Uterus (tissue), 4 donors: ENCODE results near the gene ACADL. TPM values are rescaled to one million over a fixed set of nuclear protein-coding genes. Genes with fewer than 3 reads are reported as not detected.
"Not testable (repeated sequence)": the region's sequence is repeated elsewhere in the genome, so short reads cannot be mapped to it uniquely, and the experiment has no call there.

Experiments used
- DNase-seq, 2 donors: peaks; one replicate each; pipeline ENCODE4 v3.0.0-alpha.2; 2019 to 2020
- H3K27ac ChIP-seq, 2 donors: fragments of 200-600 bp; sonication (generic); 1 replicate in 1 of 2; 2 replicates in 1 of 2; pipeline ENCODE4 v1.5.1; 2016 to 2018
- H3K27me3 ChIP-seq, 2 donors: fragments of 200-600 bp; sonication (generic); one replicate each; pipeline ENCODE4 v1.5.1; 2018 to 2019; ENCODE audit warnings: control low read depth in 1 of 2
- H3K36me3 ChIP-seq, 2 donors: fragments of 200-600 bp; sonication (generic); one replicate each; pipeline ENCODE4 v1.5.1; 2019; ENCODE audit warnings: control low read depth in 1 of 2
- H3K4me1 ChIP-seq, 2 donors: fragments of 200-600 bp; sonication (generic); one replicate each; pipeline ENCODE4 v1.5.1; 2018 to 2019; ENCODE audit warnings: control low read depth in 1 of 2
- H3K4me3 ChIP-seq, 2 donors: fragments of 200-600 bp; sonication (generic); 1 replicate in 1 of 2; 2 replicates in 1 of 2; pipeline ENCODE4 v1.5.1; 2018 to 2019; ENCODE audit warnings: mild to moderate bottlenecking in 1 of 2
- H3K9me3 ChIP-seq, 2 donors: fragments of 200-600 bp; sonication (generic); one replicate each; pipeline ENCODE4 v1.5.1; 2019; ENCODE audit warnings: control low read depth in 1 of 2
- CTCF ChIP-seq, 4 experiments: fragments of 200-600 bp in 2 of 4; fragments of 450-650 bp in 2 of 4; sonication (generic) in 2 of 4; IDR thresholded peaks; one replicate each; pipeline ENCODE4 v1.5.1; 2016 to 2019; ENCODE audit warnings: antibody characterized with exemption in 4 of 4, mild to moderate bottlenecking in 2 of 4, moderate library complexity in 1 of 4
- POLR2A ChIP-seq, 2 donors: fragments of 450-650 bp; IDR thresholded peaks; one replicate each; pipeline ENCODE4 v1.6.1; 2016; ENCODE audit warnings: antibody characterized with exemption in 2 of 2, mild to moderate bottlenecking in 1 of 2, moderate library complexity in 1 of 2
- intact Hi-C: fragments of 100-400 bp; cut with DNase I; formaldehyde crosslinking; loops from one replicate; pipeline ENCODE4 v1.15.1; 2023; ENCODE audit warnings: low total_unique reads
- total RNA-seq, 4 donors: library from RNA; depleted of rRNA in 3 of 4; stranded (reverse); fragments of >200 nt in 3 of 4; gene quantifications; one replicate each; pipeline versions ENCODE4 v1.1.0 to v1.2.4, GENCODE V29; 2014 to 2023
- donor health status: DM: yes; HTN: yes; CAD: no.

The ACADL gene
- total RNA-seq, 4 donors from 2014 or later = 0.26 to 12.6 (median 8.1) TPM

GRCh38 chr2:210179351-210179990 lies 45.8 kb downstream of the ACADL start:
- Histone ChIP-seq H3K36me3 (no peaks in the 10 kb centered on the region), H3K4me1 (no peaks in the 10 kb centered on the region), H3K27me3 (no peaks in the 10 kb centered on the region), H3K4me3 (no peak overlapping the region), H3K9me3 (peaks cover 0 to 12% of the 10 kb centered on the region in 2 donors), H3K27ac (no peak overlapping the region)
- DNase-seq = no peak
- intact Hi-C loops = no loop called here
- no peak for TF ChIP-seq CTCF (IDR thresholded peaks at IDR 0.05)
- TF ChIP-seq POLR2A (IDR thresholded peaks at IDR 0.05) = no peak

GRCh38 chr2:210177769-210178168 lies 47.5 kb downstream of the ACADL start:
- intact Hi-C loops = no loop called here

GRCh38 chr2:210177115-210177514 lies 48.1 kb downstream of the ACADL start:
- H3K9me3 ChIP-seq, H3K4me1 ChIP-seq, intact Hi-C loops, H3K27me3 ChIP-seq, DNase-seq, H3K27ac ChIP-seq, H3K4me3 ChIP-seq, H3K36me3 ChIP-seq: not testable (repeated sequence)

More at GRCh38 chr2:210177769-210178168, 47.5 kb downstream of the ACADL start:
- H3K9me3 ChIP-seq = no peaks in the 10 kb centered on the region
- H3K27me3 ChIP-seq = no peaks in the 10 kb centered on the region
- H3K4me1 ChIP-seq = peaks cover 0 to under 1% of the 10 kb centered on the region in 2 donors
- no peak overlapping the region for H3K4me3 ChIP-seq
- H3K36me3 ChIP-seq = no peaks in the 10 kb centered on the region
- DNase-seq = no peak
- TF ChIP-seq POLR2A (IDR thresholded peaks at IDR 0.05) (no peak), CTCF (IDR thresholded peaks at IDR 0.05) (no peak)
- no peak overlapping the region for H3K27ac ChIP-seq

- no peak for DNase-seq
- no peaks in the 10 kb centered on the region for H3K27me3 ChIP-seq
- H3K9me3 ChIP-seq = no peaks in the 10 kb centered on the region
- intact Hi-C loops = no loop called here
- no peak for TF ChIP-seq CTCF (IDR thresholded peaks at IDR 0.05)
- TF ChIP-seq POLR2A (IDR thresholded peaks at IDR 0.05) = no peak
- no peak overlapping the region for H3K27ac ChIP-seq
- peaks cover 0 to 6% of the 10 kb centered on the region in 2 donors for H3K4me1 ChIP-seq
- H3K36me3 ChIP-seq = no peaks in the 10 kb centered on the region
- H3K4me3 ChIP-seq = no peak overlapping the region
These were observed 51.2 kb downstream of the ACADL start for GRCh38 chr2:210174086-210174485.

GRCh38 chr2:210172219-210172575 lies 53.0 kb downstream of the ACADL start:
- no peaks in the 10 kb centered on the region for H3K36me3 ChIP-seq
- H3K4me1 ChIP-seq = peaks cover 0 to 6% of the 10 kb centered on the region in 2 donors
- no peaks in the 10 kb centered on the region for H3K27me3 ChIP-seq
- peak overlapping the region; percentile 96 to 100 for H3K27ac ChIP-seq
- intact Hi-C loops = no loop called here
- TF ChIP-seq POLR2A (IDR thresholded peaks at IDR 0.05) = no peak
- no peak for TF ChIP-seq CTCF (IDR thresholded peaks at IDR 0.05)
- DNase-seq = no peak
- H3K4me3 ChIP-seq = peak overlapping the region; percentile 60 to 92
- no peaks in the 10 kb centered on the region for H3K9me3 ChIP-seq
